Right cardiac atrium (tissue), 5 donors: ENCODE measurements around the gene ANP32D. TPM values are rescaled to one million over a fixed set of nuclear protein-coding genes. Genes with fewer than 3 reads are reported as not detected.
"Not testable (repeated sequence)": the region's sequence is repeated elsewhere in the genome, so short reads cannot be mapped to it uniquely, and the experiment has no call there.

Experiments used
- ATAC-seq, 2 donors: fragments of 200-7000 bp; cut with Tn5 transposase; one replicate each; pipeline versions ENCODE4 v1.8.0 to v1.9.1; 2020; ENCODE audit warnings: moderate library complexity in 2 of 2, mild to moderate bottlenecking in 1 of 2
- DNase-seq, 3 donors: peaks; one replicate each; pipeline ENCODE4 v3.0.0-alpha.2; 2020
- H3K27ac ChIP-seq: one replicate; pipeline ENCODE4 v1.5.1; 2013; ENCODE audit warnings: mild to moderate bottlenecking, low read length, control low read depth, moderate library complexity
- H3K27me3 ChIP-seq: one replicate; pipeline ENCODE4 v1.6.1; 2013; ENCODE audit not compliant: control insufficient read depth, insufficient read depth
- H3K4me1 ChIP-seq: one replicate; pipeline ENCODE4 v1.6.1; 2013; ENCODE audit warnings: low read length; ENCODE audit not compliant: control insufficient read depth, insufficient read depth
- H3K4me3 ChIP-seq: one replicate; pipeline ENCODE4 v1.5.1; 2013; ENCODE audit warnings: low read length, control low read depth
- H3K9me3 ChIP-seq: one replicate; pipeline ENCODE4 v1.6.1; 2013; ENCODE audit warnings: low read length; ENCODE audit not compliant: control insufficient read depth
- WGBS: extraction: QIAGEN DNeasy Blood & Tissue Kit; methylation state at CpG from one replicate; pipeline ENCODE4 v1.1.7; 2013; 5-methylcytosine and 5-hydroxymethylcytosine counted together
- intact Hi-C, 4 donors: fragments of 100-400 bp; cut with DNase I; formaldehyde crosslinking; loops; one replicate each; pipeline versions ENCODE4 v1.11.0 to v1.14.0; 2022 to 2023
- polyA plus RNA-seq: library from polyadenylated mRNA; stranded (reverse); fragments of 200-250 nt; gene quantifications from one replicate; pipeline ENCODE4 v1.2.3, GENCODE V29; 2013
- total RNA-seq, 4 donors: library from RNA; stranded (reverse); fragmentation: NEBNext Ultra II Directional; extraction: Animal tissue kit (Norgen Biotek cat#: 25700); gene quantifications; one replicate each; pipeline ENCODE4 v1.2.1, GENCODE V29; 2021
- donor health status: healthy with polysubstance abuse.
- donor health status: DM: no; HTN: yes; CAD: no.
- donor health status: DM: no; HTN: no; CAD: no.
- donor health status: DM: no; HTN: yes; CAD: no; lungs with severe emphysema.
- donor health status: DM: yes; HTN: yes; CAD: no.

ANP32D gene
- total and polyA plus RNA-seq, 5 donors = not detected

DNA sequence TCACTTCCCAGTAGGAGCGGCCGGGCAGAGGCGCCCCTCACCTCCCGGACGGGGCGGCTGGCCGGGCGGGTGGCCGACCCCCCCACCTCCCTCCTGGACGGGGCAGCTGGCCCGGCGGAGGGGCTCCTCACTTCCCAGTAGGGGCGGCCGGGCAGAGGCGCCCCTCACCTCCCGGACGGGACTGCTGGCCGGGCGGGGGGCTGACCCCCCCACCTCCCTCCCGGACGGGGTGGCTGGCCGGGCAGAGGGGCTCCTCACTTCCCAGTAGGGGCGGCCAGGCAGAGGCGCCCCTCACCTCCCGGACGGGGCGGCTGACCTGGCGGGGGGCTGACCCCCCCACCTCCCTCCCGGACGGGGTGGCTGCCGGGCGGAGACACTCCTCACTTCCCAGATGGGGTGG, 27.9 kb downstream of the ANP32D start:
- H3K4me1 ChIP-seq = not testable (repeated sequence)
- WGBS = 95% methylated on average over 27 of the region's 32 CpGs

DNA sequence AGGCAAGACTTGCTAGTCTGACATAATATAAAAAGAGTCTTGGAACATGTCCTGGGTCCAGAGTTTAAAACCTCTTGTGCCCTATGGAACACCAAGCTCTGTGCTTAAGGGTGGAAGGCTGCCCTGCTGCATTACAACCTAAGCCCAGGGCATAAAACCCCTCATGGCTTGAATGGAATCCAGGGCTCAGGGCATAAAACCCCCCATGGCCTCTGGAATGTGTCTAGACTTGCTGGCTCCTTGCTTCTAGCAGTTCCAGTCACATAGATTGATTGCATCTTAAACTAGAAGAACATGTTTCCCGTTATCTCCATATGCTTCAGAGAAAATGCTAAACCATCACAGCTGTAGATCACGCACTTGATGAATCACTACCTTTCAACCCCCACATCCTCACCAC, 34.5 kb downstream of the ANP32D start:
- DNase-seq, H3K27ac ChIP-seq, ATAC-seq, H3K4me1 ChIP-seq, intact Hi-C loops, H3K9me3 ChIP-seq, H3K27me3 ChIP-seq, H3K4me3 ChIP-seq: not testable (repeated sequence)
- WGBS = 76% methylated on average over 2 of the region's 2 CpGs

More for the DNA sequence above, 27.9 kb downstream of the ANP32D start:
- intact Hi-C loops, H3K4me3 ChIP-seq, ATAC-seq, H3K27ac ChIP-seq, H3K27me3 ChIP-seq, DNase-seq, H3K9me3 ChIP-seq: not testable (repeated sequence)

DNA sequence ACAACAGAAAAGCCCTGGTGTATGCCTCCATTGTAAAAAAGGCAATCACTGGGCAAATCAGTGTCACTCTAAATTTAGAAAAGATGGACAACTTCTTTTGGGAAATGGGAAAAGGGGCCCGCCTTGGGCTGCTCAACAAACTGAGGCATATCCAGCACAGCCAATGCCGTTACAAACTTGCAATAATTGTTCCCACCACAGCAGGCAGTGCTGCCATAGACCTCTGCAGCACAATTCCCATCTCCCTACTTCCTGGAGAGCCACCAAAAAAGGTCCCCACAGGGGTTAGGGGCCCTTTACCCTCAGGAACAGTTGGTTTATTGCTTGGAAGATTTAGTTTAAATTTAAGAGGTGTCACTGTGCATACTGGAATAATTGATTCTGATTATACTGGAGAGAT, 36.6 kb downstream of the ANP32D start:
- Histone ChIP-seq H3K27ac (no peak overlapping the region), H3K4me1 (no peaks in the 10 kb centered on the region), H3K4me3 (no peak overlapping the region), H3K27me3 (no peaks in the 10 kb centered on the region), H3K9me3 (no peaks in the 10 kb centered on the region)
- intact Hi-C loops = no loop called here
- DNase-seq (no peak), ATAC-seq (no peak)
- 69% methylated on average over 2 of the region's 2 CpGs for WGBS

DNA sequence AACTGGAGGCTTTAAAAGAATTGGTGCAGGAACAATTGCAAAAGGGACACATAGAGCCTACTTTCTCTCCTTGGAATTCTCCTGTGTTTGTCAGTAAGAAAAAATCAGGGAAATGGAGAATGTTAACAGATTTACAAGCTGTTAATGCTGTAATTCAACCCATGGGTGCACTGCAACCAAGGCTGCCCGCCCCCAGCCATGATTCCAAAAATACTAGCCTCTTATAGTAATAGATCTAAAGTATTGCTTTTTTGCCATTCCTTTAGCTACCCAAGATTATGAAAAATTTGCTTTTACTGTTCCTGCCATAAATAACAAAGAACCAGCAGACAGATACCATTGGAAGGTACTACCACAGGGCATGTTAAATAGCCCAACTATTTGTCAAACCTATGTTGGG, 37.8 kb downstream of the ANP32D start:
- Histone ChIP-seq H3K27me3 (no peaks in the 10 kb centered on the region), H3K27ac (no peak overlapping the region), H3K9me3 (no peaks in the 10 kb centered on the region), H3K4me3 (no peak overlapping the region), H3K4me1 (no peaks in the 10 kb centered on the region)
- DNase-seq = no peak
- WGBS = 44% methylated on average over 1 of the region's 1 CpG
- intact Hi-C loops = no loop called here
- ATAC-seq = no peak

DNA sequence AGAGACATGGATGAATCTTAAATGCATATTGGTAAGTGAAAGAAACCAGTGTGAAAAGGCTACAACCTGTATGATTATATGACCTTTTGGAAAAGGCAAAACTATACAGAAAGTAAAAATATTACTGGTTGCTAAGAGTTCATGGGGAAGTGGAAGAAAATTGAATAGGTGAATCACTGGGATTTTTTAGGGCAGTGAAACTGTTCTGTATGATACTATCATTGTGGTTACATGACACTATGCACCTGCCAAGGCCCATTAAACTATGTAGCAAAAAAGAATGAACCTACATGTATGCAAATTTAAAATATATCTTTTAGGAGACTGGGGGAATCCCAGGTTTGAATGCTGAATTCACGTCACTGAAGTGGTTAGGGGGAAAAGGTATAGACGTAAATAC, 40.5 kb downstream of the ANP32D start:
- Histone ChIP-seq H3K4me1 (no peaks in the 10 kb centered on the region), H3K4me3 (no peak overlapping the region), H3K27ac (no peak overlapping the region), H3K9me3 (no peaks in the 10 kb centered on the region), H3K27me3 (no peaks in the 10 kb centered on the region)
- intact Hi-C loops = no loop called here
- ATAC-seq = no peak
- DNase-seq = no peak
- WGBS = 67% methylated on average over 2 of the region's 2 CpGs

DNA sequence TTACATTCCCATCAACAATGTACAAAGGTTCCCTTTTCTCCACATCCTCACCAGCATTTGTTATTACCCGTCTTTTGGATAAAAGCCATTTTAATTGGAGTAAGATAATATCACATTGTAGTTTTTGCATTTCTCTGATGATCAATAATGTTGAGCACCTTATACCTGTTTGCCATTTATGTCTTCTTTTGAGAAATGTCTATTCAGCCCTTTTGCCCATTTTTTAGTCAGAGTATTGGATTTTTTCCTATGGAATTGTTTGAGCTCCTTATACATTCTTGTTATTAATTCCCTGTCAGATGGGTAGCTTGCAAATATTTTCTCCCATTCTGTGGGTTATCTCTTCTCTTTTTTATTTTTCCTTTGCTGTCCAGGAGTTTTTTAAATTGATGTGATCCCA, 42.4 kb downstream of the ANP32D start:
- no peak for ATAC-seq
- intact Hi-C loops = no loop called here
- Histone ChIP-seq H3K27ac (no peak overlapping the region), H3K4me3 (no peak overlapping the region), H3K27me3 (no peaks in the 10 kb centered on the region), H3K4me1 (no peaks in the 10 kb centered on the region), H3K9me3 (no peaks in the 10 kb centered on the region)
- WGBS = 83% methylated on average over 1 of the region's 1 CpG
- no peak for DNase-seq

DNA sequence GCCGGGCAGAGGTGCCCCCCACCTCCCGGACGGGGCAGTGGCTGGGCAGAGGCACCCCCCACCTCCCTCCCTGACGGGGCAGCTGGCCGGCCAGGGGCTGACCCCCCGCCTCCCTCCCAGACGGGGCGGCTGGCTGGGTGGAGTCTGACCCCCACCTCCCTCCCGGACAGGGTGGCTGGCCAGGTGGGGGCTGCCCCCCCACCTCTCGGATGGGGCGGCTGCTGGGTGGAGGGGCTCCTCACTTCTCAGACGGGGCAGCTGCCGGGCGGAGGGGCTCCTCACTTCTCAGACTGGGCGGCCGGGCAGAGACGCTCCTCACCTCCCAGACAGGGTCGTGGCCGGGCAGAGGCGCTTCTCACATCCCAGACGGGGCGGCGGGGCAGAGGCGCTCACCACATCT, 48.0 kb downstream of the ANP32D start:
- 90% methylated on average over 24 of the region's 24 CpGs for WGBS
- H3K4me3 ChIP-seq, ATAC-seq, intact Hi-C loops, H3K4me1 ChIP-seq, H3K9me3 ChIP-seq, H3K27ac ChIP-seq, H3K27me3 ChIP-seq: not testable (repeated sequence)
- DNase-seq = peak in 2 of 3 donors; percentile 26 to 56

Other genes starting within 250 kb of the ANP32D start
- 10 to 100 TPM; 11.5 to 20.7 (median 15.6) TPM for gene ZNF641, start 121.6 kb upstream of the ANP32D start, total RNA-seq
- 4.0 TPM for gene ZNF641, start 121.6 kb upstream of the ANP32D start, polyA plus RNA-seq
- not detected for gene C12orf54, start 9.9 kb downstream of the ANP32D start, total RNA-seq
- gene C12orf54, start 9.9 kb downstream of the ANP32D start, polyA plus RNA-seq = not detected
- gene OR8S1, start 53.1 kb downstream of the ANP32D start, total RNA-seq = not detected
- not detected for gene OR8S1, start 53.1 kb downstream of the ANP32D start, polyA plus RNA-seq
- gene LALBA, start 97.5 kb downstream of the ANP32D start, total RNA-seq = not detected
- not detected for gene LALBA, start 97.5 kb downstream of the ANP32D start, polyA plus RNA-seq
- gene KANSL2, start 209.7 kb downstream of the ANP32D start, total RNA-seq = 10 to 100 TPM; 22.1 to 25.4 (median 23.8) TPM
- gene KANSL2, start 209.7 kb downstream of the ANP32D start, polyA plus RNA-seq = 21.4 TPM
- gene CCNT1, start 244.1 kb downstream of the ANP32D start, total RNA-seq = 10 to 100 TPM; 18.8 to 23.7 (median 21.9) TPM
- 3.9 TPM for gene CCNT1, start 244.1 kb downstream of the ANP32D start, polyA plus RNA-seq